Spleen (tissue), 7 donors: ENCODE measurements around the gene PPM1L.

ENCODE experiments used
- POLR2A ChIP-seq, 3 donors: fragments of 450-650 bp; IDR thresholded peaks; one replicate each; pipeline ENCODE4 v1.5.1; 2017; ENCODE audit warnings: antibody characterized with exemption in 3 of 3, mild to moderate bottlenecking in 1 of 3
- POLR2AphosphoS5 ChIP-seq, 3 donors: sonication (generic); formaldehyde crosslinking; IDR thresholded peaks; one replicate each; pipeline ENCODE4 v1.5.1; 2017; ENCODE audit warnings: antibody characterized with exemption in 3 of 3
- TF ChIP-seq, protein P1 (sequence below), 11 experiments: fragments of 200-600 bp in 7 of 11; fragments of 450-650 bp in 4 of 11; sonication (generic) in 4 of 11; IDR thresholded peaks in 8 of 11; conservative IDR thresholded peaks in 3 of 11; 1 replicate in 7 of 11; 2 replicates in 4 of 11; pipeline versions ENCODE4 v1.4.0 to v1.8.0; 2016 to 2021; ENCODE audit warnings: antibody characterized with exemption in 11 of 11, inconsistent platforms in 4 of 11, mild to moderate bottlenecking in 1 of 11
- donor health status: DM: no; HTN: no; CAD: no; lungs with moderate emphysema.
- donor health status: DM: no; HTN: no; CAD: no.
- donor health status: DM: no; HTN: no; CAD: no.

DNA sequence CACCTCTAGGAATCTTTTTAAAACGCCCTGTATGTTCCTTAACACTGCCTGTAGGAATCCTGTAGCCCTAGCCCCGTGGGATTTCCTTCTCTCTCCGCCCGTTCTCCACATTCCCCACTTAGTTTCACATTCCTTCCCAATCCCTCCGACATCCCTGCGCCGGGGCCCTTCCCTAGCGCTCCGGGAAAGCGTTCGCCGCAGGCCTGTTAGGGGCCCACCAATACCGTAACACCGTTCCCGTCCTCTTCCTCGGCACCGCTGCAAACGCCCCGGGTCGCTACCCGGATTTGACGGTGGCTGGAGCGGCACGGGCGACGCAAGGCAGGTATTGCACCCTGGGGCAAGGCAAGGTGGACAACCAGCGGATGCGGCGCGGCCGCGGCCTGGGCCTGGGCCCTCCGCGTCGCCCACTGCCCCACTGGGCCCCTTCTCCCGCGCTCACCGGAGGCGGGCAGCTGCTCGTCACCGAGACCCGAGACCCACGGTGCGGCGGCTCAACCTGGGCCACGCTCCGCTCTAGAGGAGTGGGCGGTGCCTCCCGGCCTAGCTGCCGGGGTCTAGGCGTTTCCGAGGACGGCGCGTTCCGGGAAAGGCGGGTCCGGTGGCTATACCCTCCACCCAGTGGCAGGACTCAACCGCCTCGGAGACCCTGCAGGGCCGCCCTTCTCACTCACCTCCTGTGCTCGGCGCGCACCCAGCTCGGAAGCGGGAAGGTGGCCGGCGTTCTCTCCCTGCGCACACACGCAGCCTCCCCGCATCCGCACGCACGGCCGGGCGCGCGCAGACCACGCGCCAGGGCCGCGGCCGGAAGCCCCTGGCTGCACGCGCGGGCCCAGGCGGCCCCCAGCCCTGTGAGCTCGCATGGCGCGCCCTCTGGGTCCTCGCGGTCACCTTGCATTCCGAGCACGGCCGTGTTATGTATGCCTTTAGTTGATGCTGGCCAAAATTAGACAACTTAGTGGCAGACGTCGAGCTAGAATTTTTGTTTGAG, 348.8 kb downstream of the PPM1L start, which contains the start of gene B3GALNT1:
- TF ChIP-seq, protein P1, sequence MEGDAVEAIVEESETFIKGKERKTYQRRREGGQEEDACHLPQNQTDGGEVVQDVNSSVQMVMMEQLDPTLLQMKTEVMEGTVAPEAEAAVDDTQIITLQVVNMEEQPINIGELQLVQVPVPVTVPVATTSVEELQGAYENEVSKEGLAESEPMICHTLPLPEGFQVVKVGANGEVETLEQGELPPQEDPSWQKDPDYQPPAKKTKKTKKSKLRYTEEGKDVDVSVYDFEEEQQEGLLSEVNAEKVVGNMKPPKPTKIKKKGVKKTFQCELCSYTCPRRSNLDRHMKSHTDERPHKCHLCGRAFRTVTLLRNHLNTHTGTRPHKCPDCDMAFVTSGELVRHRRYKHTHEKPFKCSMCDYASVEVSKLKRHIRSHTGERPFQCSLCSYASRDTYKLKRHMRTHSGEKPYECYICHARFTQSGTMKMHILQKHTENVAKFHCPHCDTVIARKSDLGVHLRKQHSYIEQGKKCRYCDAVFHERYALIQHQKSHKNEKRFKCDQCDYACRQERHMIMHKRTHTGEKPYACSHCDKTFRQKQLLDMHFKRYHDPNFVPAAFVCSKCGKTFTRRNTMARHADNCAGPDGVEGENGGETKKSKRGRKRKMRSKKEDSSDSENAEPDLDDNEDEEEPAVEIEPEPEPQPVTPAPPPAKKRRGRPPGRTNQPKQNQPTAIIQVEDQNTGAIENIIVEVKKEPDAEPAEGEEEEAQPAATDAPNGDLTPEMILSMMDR (IDR thresholded peaks at IDR 0.05 in 8 of 11, conservative IDR thresholded peaks at IDR 0.05 in 3 of 11) = no peak
- TF ChIP-seq POLR2A (IDR thresholded peaks at IDR 0.05) = no peak
- TF ChIP-seq POLR2AphosphoS5 (IDR thresholded peaks at IDR 0.05) = peak; percentile 6 to 70 (median 60)
